Measurements from ENCODE around the gene AOAH. TPM values are rescaled to one million over a fixed set of nuclear protein-coding genes. Genes with fewer than 3 reads are reported as not detected.

The AOAH gene
- total RNA-seq, 2 donors from 2014 or later = 0.70 to 1.6 TPM

DNA sequence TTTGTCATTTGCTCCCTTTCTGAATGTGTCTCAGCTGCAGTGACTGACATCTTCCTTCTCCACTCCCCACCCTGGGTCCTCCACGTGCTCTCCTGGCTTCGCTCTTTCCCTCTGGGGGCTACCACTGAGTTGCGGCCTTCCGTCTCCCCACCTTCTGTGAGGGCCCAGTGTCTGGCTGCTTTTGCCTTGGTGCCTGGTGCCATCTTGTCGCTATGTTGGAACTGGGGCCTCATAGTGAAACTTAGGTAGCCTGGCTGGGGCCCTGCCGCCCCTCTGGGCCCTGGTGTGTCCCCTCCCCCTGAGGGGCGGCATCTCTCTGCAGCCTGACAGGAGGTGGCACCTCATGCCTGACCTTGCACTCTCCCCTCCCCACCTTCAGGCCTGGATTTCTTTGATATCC lies 190.6 kb downstream of the AOAH start:
- no peak overlapping the region for H3K4me3 ChIP-seq (ENCODE audit: low read length)

GRCh38 chr7:36532981-36533499 lies 191.3 kb downstream of the AOAH start:
- Histone ChIP-seq H3K9me3 (ENCODE audit: control insufficient read depth, low read length) (no peaks in the 10 kb centered on the region), H3K4me3 (ENCODE audit: low read length) (no peak overlapping the region), H3K4me1 (ENCODE audit: control insufficient read depth, insufficient read depth, low read length) (no peaks in the 10 kb centered on the region), H3K36me3 (ENCODE audit: control insufficient read depth, insufficient read depth, low read length) (no peaks in the 10 kb centered on the region), H3K27ac (ENCODE audit: low read depth, low read length) (no peak overlapping the region), H3K9ac (ENCODE audit: extremely low read depth, low read length, poor library complexity, severe bottlenecking) (no peak overlapping the region), H3K27me3 (ENCODE audit: control insufficient read depth, insufficient read depth, low read length, poor library complexity, severe bottlenecking) (no peaks in the 10 kb centered on the region)
- Mint-ChIP-seq H3K27me3 (ENCODE audit: insufficient read depth) (peaks cover 3% of the 10 kb centered on the region), H3K4me1 (no peaks in the 10 kb centered on the region), H3K36me3 (ENCODE audit: low read depth) (no peaks in the 10 kb centered on the region), H3K27ac (no peak overlapping the region), H3K4me3 (no peak overlapping the region), H3K9me3 (no peaks in the 10 kb centered on the region)
- WGBS, 2 experiments (ENCODE audit: insufficient coverage in 1 of 2, insufficient read length in 1 of 2) = 95 to 100% methylated on average over 3 to 5 of the region's 5 CpGs
- no peak for DNase-seq
- no peak for TF ChIP-seq CTCF (conservative IDR thresholded peaks at IDR 0.05)

More for the DNA sequence above, 190.6 kb downstream of the AOAH start:
- Mint-ChIP-seq H3K36me3 (ENCODE audit: low read depth) (no peaks in the 10 kb centered on the region), H3K27ac (no peak overlapping the region), H3K9me3 (no peaks in the 10 kb centered on the region), H3K27me3 (ENCODE audit: insufficient read depth) (peaks cover 3% of the 10 kb centered on the region), H3K4me1 (no peaks in the 10 kb centered on the region), H3K4me3 (no peak overlapping the region)
- no peak for TF ChIP-seq CTCF (conservative IDR thresholded peaks at IDR 0.05)
- DNase-seq = no peak
- Histone ChIP-seq H3K4me1 (ENCODE audit: control insufficient read depth, insufficient read depth, low read length) (no peaks in the 10 kb centered on the region), H3K36me3 (ENCODE audit: control insufficient read depth, insufficient read depth, low read length) (no peaks in the 10 kb centered on the region), H3K9me3 (ENCODE audit: control insufficient read depth, low read length) (no peaks in the 10 kb centered on the region), H3K9ac (ENCODE audit: extremely low read depth, low read length, poor library complexity, severe bottlenecking) (no peak overlapping the region), H3K27me3 (ENCODE audit: control insufficient read depth, insufficient read depth, low read length, poor library complexity, severe bottlenecking) (no peaks in the 10 kb centered on the region), H3K27ac (ENCODE audit: low read depth, low read length) (no peak overlapping the region)
- 84 to 92% methylated on average over 5 to 7 of the region's 7 CpGs for WGBS, 2 experiments (ENCODE audit: insufficient coverage in 1 of 2, insufficient read length in 1 of 2)

GRCh38 chr7:36531951-36532350 lies 192.3 kb downstream of the AOAH start:
- Mint-ChIP-seq H3K27me3 (ENCODE audit: insufficient read depth) (peaks cover 3% of the 10 kb centered on the region), H3K4me3 (no peak overlapping the region), H3K36me3 (ENCODE audit: low read depth) (no peaks in the 10 kb centered on the region), H3K27ac (no peak overlapping the region), H3K9me3 (no peaks in the 10 kb centered on the region), H3K4me1 (no peaks in the 10 kb centered on the region)
- Histone ChIP-seq H3K27me3 (ENCODE audit: control insufficient read depth, insufficient read depth, low read length, poor library complexity, severe bottlenecking) (no peaks in the 10 kb centered on the region), H3K36me3 (ENCODE audit: control insufficient read depth, insufficient read depth, low read length) (no peaks in the 10 kb centered on the region), H3K27ac (ENCODE audit: low read depth, low read length) (no peak overlapping the region), H3K9ac (ENCODE audit: extremely low read depth, low read length, poor library complexity, severe bottlenecking) (no peak overlapping the region), H3K4me1 (ENCODE audit: control insufficient read depth, insufficient read depth, low read length) (no peaks in the 10 kb centered on the region), H3K4me3 (ENCODE audit: low read length) (no peak overlapping the region), H3K9me3 (ENCODE audit: control insufficient read depth, low read length) (no peaks in the 10 kb centered on the region)
- no peak for TF ChIP-seq CTCF (conservative IDR thresholded peaks at IDR 0.05)
- no peak for DNase-seq
- 90 to 94% methylated on average over 7 of the region's 7 CpGs for WGBS, 2 experiments (ENCODE audit: insufficient coverage in 1 of 2, insufficient read length in 1 of 2)

Measured in endodermal cell (in vitro differentiated cells).